H1 (cell line): ENCODE measurements around the gene DIP2C. TPM values are rescaled to one million over a fixed set of nuclear protein-coding genes. Genes with fewer than 3 reads are reported as not detected.

Experiments
- CTCF ChIA-PET: fragments of 300-600 bp; sonication (Branson Sonifier 250); formaldehyde crosslinking; loops from one replicate; lab custom pipeline; 2021; ENCODE audit not compliant: partially characterized antibody; lab: Charles Lee
- POLR2A ChIA-PET: fragments of 300-600 bp; sonication (Branson Sonifier 250); formaldehyde crosslinking; loops from one replicate; lab custom pipeline; 2021; ENCODE audit warnings: inconsistent platforms; ENCODE audit not compliant: partially characterized antibody; lab: Charles Lee
- DNase-seq, 2 experiments: peaks; one replicate each; pipeline versions ENCODE4 v3.0.0 to v3.0.0-alpha.2; 2010 to 2022; ENCODE audit warnings: low spot score in 2 of 2, low read depth in 1 of 2, mixed read lengths in 1 of 2
- FAIRE-seq: peaks from 2 replicates; lab custom pipeline; 2011; peaks lifted over from hg19 to GRCh38; lab: Jason Lieb, UNC
- H2AFZ ChIP-seq: 2 replicates; pipeline ENCODE4 v1.8.1; 2012; ENCODE audit warnings: low read length, inconsistent platforms
- H2AK5ac ChIP-seq: 2 replicates; pipeline ENCODE4 v1.6.1; 2013; ENCODE audit warnings: low read depth, low read length
- H2BK120ac ChIP-seq: replicated peaks from 2 replicates; pipeline ENCODE3; 2013; ENCODE audit warnings: low read depth, low read length, inconsistent platforms
- H2BK12ac ChIP-seq: 2 replicates; pipeline ENCODE4 v1.6.1; 2013; ENCODE audit warnings: low read depth, low read length
- H2BK15ac ChIP-seq: 2 replicates; pipeline ENCODE4 v1.6.1; 2013; ENCODE audit warnings: low read length
- H2BK20ac ChIP-seq: 2 replicates; pipeline ENCODE4 v1.6.1; 2013; ENCODE audit warnings: low read length
- H2BK5ac ChIP-seq: 2 replicates; pipeline ENCODE4 v1.6.1; 2013; ENCODE audit warnings: low read depth, low read length
- H3K14ac ChIP-seq: 2 replicates; pipeline ENCODE4 v1.6.1; 2013; ENCODE audit warnings: inconsistent platforms; ENCODE audit not compliant: insufficient read length
- H3K18ac ChIP-seq: 2 replicates; pipeline ENCODE4 v1.6.1; 2013; ENCODE audit warnings: low read length; ENCODE audit errors: extremely low read depth
- H3K23ac ChIP-seq: 2 replicates; pipeline ENCODE4 v1.6.1; 2013; ENCODE audit warnings: inconsistent platforms; ENCODE audit not compliant: insufficient read length
- H3K23me2 ChIP-seq: 2 replicates; pipeline ENCODE4 v1.6.1; 2013; ENCODE audit warnings: low read depth, low read length
- H3K27ac ChIP-seq: 2 replicates; pipeline ENCODE4 v1.6.1; 2011; ENCODE audit warnings: low read depth, low read length, inconsistent platforms
- H3K27me3 ChIP-seq, 4 experiments: replicated peaks in 1 of 4; 1 replicate in 1 of 4; 2 replicates in 3 of 4; pipeline versions ENCODE4 v1.6.1 to v1.8.1; 2011 to 2013; ENCODE audit warnings: low read length in 3 of 4, mild to moderate bottlenecking in 3 of 4, inconsistent platforms in 2 of 4, mixed read lengths in 2 of 4, moderate library complexity in 1 of 4; ENCODE audit not compliant: control insufficient read depth in 3 of 4, insufficient read depth in 3 of 4; ENCODE audit errors: extremely low read depth in 1 of 4
- H3K36me3 ChIP-seq, 4 experiments: 2 replicates each; pipeline versions ENCODE4 v1.6.1 to v1.8.1; 2011 to 2013; ENCODE audit warnings: mild to moderate bottlenecking in 4 of 4, low read length in 3 of 4, moderate library complexity in 2 of 4, control low read depth in 1 of 4, inconsistent platforms in 1 of 4; ENCODE audit not compliant: insufficient read depth in 4 of 4, control insufficient read depth in 2 of 4
- H3K4ac ChIP-seq: replicated peaks from 2 replicates; pipeline ENCODE3; 2013; ENCODE audit warnings: low read length, low read depth, mixed read lengths, inconsistent platforms; ENCODE audit not compliant: insufficient read length
- H3K4me1 ChIP-seq, 4 experiments: replicated peaks in 1 of 4; 1 replicate in 1 of 4; 2 replicates in 3 of 4; pipeline versions ENCODE4 v1.6.1 to v1.8.1; 2011 to 2013; ENCODE audit warnings: low read length in 3 of 4, inconsistent platforms in 2 of 4, mixed read lengths in 1 of 4; ENCODE audit not compliant: insufficient read depth in 4 of 4, control insufficient read depth in 3 of 4
- H3K4me2 ChIP-seq, 2 experiments: 2 replicates each; pipeline versions ENCODE4 v1.6.1 to v1.8.1; 2011 to 2013; ENCODE audit warnings: low read depth in 2 of 2, low read length in 2 of 2, control low read depth in 1 of 2, inconsistent platforms in 1 of 2, mild to moderate bottlenecking in 1 of 2; ENCODE audit not compliant: insufficient read depth in 1 of 2
- H3K4me3 ChIP-seq, 4 experiments: fragments of 200-600, 300-600 bp in 1 of 4; sonication (generic), shearing (Covaris generic), sonication (Bioruptor Twin) in 1 of 4; 2 replicates each; pipeline versions ENCODE4 v1.5.1 to v1.8.1; 2011 to 2016; ENCODE audit warnings: low read length in 4 of 4, low read depth in 3 of 4, control low read depth in 2 of 4, inconsistent platforms in 2 of 4, mild to moderate bottlenecking in 2 of 4, mixed read lengths in 1 of 4, moderate library complexity in 1 of 4; ENCODE audit not compliant: insufficient read depth in 2 of 4; ENCODE audit errors: extremely low read depth in 1 of 4
- H3K56ac ChIP-seq: replicated peaks from 2 replicates; pipeline ENCODE3; 2013; ENCODE audit warnings: low read depth, mild to moderate bottlenecking, mixed read lengths, low read length, inconsistent platforms; ENCODE audit not compliant: insufficient read length
- H3K79me1 ChIP-seq: 2 replicates; pipeline ENCODE4 v1.6.1; 2013; ENCODE audit warnings: low read depth, low read length, control low read depth
- H3K79me2 ChIP-seq, 2 experiments: 2 replicates each; pipeline versions ENCODE4 v1.6.1 to v1.8.1; 2012 to 2013; ENCODE audit warnings: low read length in 2 of 2, mild to moderate bottlenecking in 2 of 2, inconsistent platforms in 1 of 2; ENCODE audit not compliant: insufficient read depth in 2 of 2, control insufficient read depth in 1 of 2
- H3K9ac ChIP-seq, 4 experiments: replicated peaks in 1 of 4; 1 replicate in 1 of 4; 2 replicates in 3 of 4; pipeline versions ENCODE4 v1.6.1 to v1.8.1; 2011 to 2013; ENCODE audit warnings: low read depth in 3 of 4, low read length in 3 of 4, control low read depth in 2 of 4, mild to moderate bottlenecking in 2 of 4, moderate library complexity in 2 of 4, inconsistent platforms in 1 of 4; ENCODE audit errors: extremely low read depth in 1 of 4
- H3K9me3 ChIP-seq, 2 experiments: 2 replicates each; pipeline versions ENCODE4 v1.6.1 to v1.8.1; 2012 to 2013; ENCODE audit warnings: mild to moderate bottlenecking in 2 of 2, moderate library complexity in 2 of 2, control low read depth in 1 of 2, inconsistent platforms in 1 of 2, low read depth in 1 of 2, low read length in 1 of 2, mixed read lengths in 1 of 2; ENCODE audit not compliant: insufficient read depth in 2 of 2
- H4K20me1 ChIP-seq, 2 experiments: replicated peaks in 1 of 2; 2 replicates each; pipeline versions ENCODE3 to v1.8.1; 2011 to 2013; ENCODE audit warnings: inconsistent platforms in 2 of 2, low read length in 2 of 2, mild to moderate bottlenecking in 1 of 2; ENCODE audit not compliant: insufficient read depth in 2 of 2, control insufficient read depth in 1 of 2
- H4K5ac ChIP-seq: 2 replicates; pipeline ENCODE4 v1.6.1; 2013; ENCODE audit warnings: low read length, low read depth, mixed read lengths, inconsistent platforms; ENCODE audit not compliant: insufficient read length
- H4K8ac ChIP-seq: 2 replicates; pipeline ENCODE4 v1.8.0; 2013; ENCODE audit warnings: mild to moderate bottlenecking, moderate library complexity, low read length, inconsistent platforms; ENCODE audit not compliant: insufficient read depth; ENCODE audit errors: extremely low read depth
- H4K91ac ChIP-seq: replicated peaks from 2 replicates; pipeline ENCODE3; 2013; ENCODE audit warnings: low read length, mixed read lengths, inconsistent platforms; ENCODE audit not compliant: insufficient read length
- JUN ChIP-seq: IDR thresholded peaks from 2 replicates; pipeline ENCODE4 v1.6.1; 2011; ENCODE audit warnings: low read depth, mild to moderate bottlenecking, improper control_type of control experiment, low read length
- SRF ChIP-seq: IDR thresholded peaks from 2 replicates; pipeline ENCODE4 v1.6.1; 2011; ENCODE audit warnings: mild to moderate bottlenecking, low read depth, low read length, moderate library complexity
- TAF7 ChIP-seq: optimal IDR thresholded peaks from 2 replicates; pipeline ENCODE3; 2011; ENCODE audit warnings: low read depth, mild to moderate bottlenecking, inconsistent platforms, low read length, moderate library complexity, borderline replicate concordance
- WGBS, 2 experiments: shearing (Covaris generic) in 1 of 2; methylation state at CpG; one replicate each; pipeline versions ENCODE4 v1.1.6 to v1.1.7; 2013 to 2015; ENCODE audit warnings: low lambda C conversion rate in 2 of 2, mixed read lengths in 2 of 2, inconsistent platforms in 1 of 2, low coverage in 1 of 2, missing lambda C conversion rate in 1 of 2; ENCODE audit not compliant: insufficient replicate concordance in 2 of 2, insufficient coverage in 1 of 2, insufficient read length in 1 of 2; ENCODE audit errors: extremely low coverage in 1 of 2, missing lambda C conversion rate in 1 of 2; 5-methylcytosine and 5-hydroxymethylcytosine counted together
- polyA plus RNA-seq, 7 experiments: library from polyadenylated mRNA; depleted of rRNA in 3 of 7; stranded (reverse) in 5 of 7; unstranded in 2 of 7; fragments of >200 nt in 5 of 7; fragments of 200-250 nt in 2 of 7; gene quantifications; 1 replicate in 5 of 7; 2 replicates in 1 of 7; 4 replicates in 1 of 7; pipeline versions ENCODE4 v1.2.1 to v1.2.3, GENCODE V29; 2011 to 2013; ENCODE audit warnings: missing spikeins in 2 of 7, mixed read lengths in 2 of 7
- total RNA-seq: library from RNA; stranded (reverse); fragmentation: NEBNext Ultra II Directional; extraction: Animal tissue kit (Norgen Biotek cat#: 25700); gene quantifications from 2 replicates; pipeline ENCODE4 v1.2.1, GENCODE V29; 2021

The DIP2C gene
- total and polyA plus RNA-seq, 2 of the 8 experiments (the other 6 are each of a cell fraction or from before 2014, with no cell fraction given): 3.8 to 9.3 TPM

GRCh38 chr10:418226-418625 is 271.2 kb downstream of the DIP2C start:
- POLR2A ChIA-PET: interaction anchor here (0.6 kb wide), 1 partner anchor 108 kb away, joined by 4 read pairs; no protein-coding TSS in a partner anchor
- FAIRE-seq (no peak), DNase-seq (no peak)
- Histone ChIP-seq H4K91ac (no peak overlapping the region), H2BK12ac (no peak overlapping the region), H3K4me3 (no peak overlapping the region), H4K8ac (no peak overlapping the region), H3K9me3 (no peaks in the 10 kb centered on the region), H3K27me3 (no peaks in the 10 kb centered on the region), H4K20me1 (peaks cover 0 to 1% of the 10 kb centered on the region in 2 experiments), H3K36me3 (no peaks in the 10 kb centered on the region; a peak in 1 of 8 replicates), H3K79me1 (no peaks in the 10 kb centered on the region), H2BK5ac (no peak overlapping the region), H2BK20ac (no peak overlapping the region), H3K23me2 (no peaks in the 10 kb centered on the region), H3K56ac (no peak overlapping the region), H3K27ac (no peak overlapping the region), H3K4me2 (no peak overlapping the region), H3K23ac (no peak overlapping the region), H3K18ac (no peak overlapping the region), H3K9ac (no peak overlapping the region), H2BK120ac (no peak overlapping the region), H2AFZ (no peak overlapping the region), H2BK15ac (no peak overlapping the region), H3K14ac (no peak overlapping the region), H3K4me1 (no peaks in the 10 kb centered on the region), H3K4ac (no peak overlapping the region), H3K79me2 (no peaks in the 10 kb centered on the region)
- CTCF ChIA-PET: interaction anchor here (2.9 kb wide), 1 partner anchor 9 kb away, joined by 16 read pairs; no protein-coding TSS in a partner anchor
- 93% methylated on average over 14 of the region's 15 CpGs; no CpG with 5 or more reads in 1 of the 2 experiments for WGBS, 2 experiments
- TF ChIP-seq JUN (no peak), SRF (no peak), TAF7 (no peak)
- TF ChIP-seq, all 59 proteins: peak for 0
- H4K5ac ChIP-seq: no peak overlapping the region
- no peak overlapping the region for H2AK5ac ChIP-seq
